ENCODE results near the gene TMPRSS3.

- TF ChIP-seq HNF4G (IDR thresholded peaks at IDR 0.05; ENCODE audit: borderline replicate concordance, low read depth, low read length) (no peak), HNF4G (CRISPR knock-in tag; IDR thresholded peaks at IDR 0.05; ENCODE audit: borderline replicate concordance, low read depth) (no peak), ZNF616 (CRISPR knock-in tag; IDR thresholded peaks at IDR 0.05; ENCODE audit: low read depth) (no peak), TEAD2 (CRISPR knock-in tag; IDR thresholded peaks at IDR 0.05) (no peak), ZNF766 (CRISPR knock-in tag; IDR thresholded peaks at IDR 0.05; ENCODE audit: borderline replicate concordance) (no peak), EHMT2 (IDR thresholded peaks at IDR 0.05; ENCODE audit: borderline replicate concordance, low read depth, low read length) (no peak), ZKSCAN1 (IDR thresholded peaks at IDR 0.05; ENCODE audit: low read length) (no peak)
- TF ChIP-seq, protein P1, sequence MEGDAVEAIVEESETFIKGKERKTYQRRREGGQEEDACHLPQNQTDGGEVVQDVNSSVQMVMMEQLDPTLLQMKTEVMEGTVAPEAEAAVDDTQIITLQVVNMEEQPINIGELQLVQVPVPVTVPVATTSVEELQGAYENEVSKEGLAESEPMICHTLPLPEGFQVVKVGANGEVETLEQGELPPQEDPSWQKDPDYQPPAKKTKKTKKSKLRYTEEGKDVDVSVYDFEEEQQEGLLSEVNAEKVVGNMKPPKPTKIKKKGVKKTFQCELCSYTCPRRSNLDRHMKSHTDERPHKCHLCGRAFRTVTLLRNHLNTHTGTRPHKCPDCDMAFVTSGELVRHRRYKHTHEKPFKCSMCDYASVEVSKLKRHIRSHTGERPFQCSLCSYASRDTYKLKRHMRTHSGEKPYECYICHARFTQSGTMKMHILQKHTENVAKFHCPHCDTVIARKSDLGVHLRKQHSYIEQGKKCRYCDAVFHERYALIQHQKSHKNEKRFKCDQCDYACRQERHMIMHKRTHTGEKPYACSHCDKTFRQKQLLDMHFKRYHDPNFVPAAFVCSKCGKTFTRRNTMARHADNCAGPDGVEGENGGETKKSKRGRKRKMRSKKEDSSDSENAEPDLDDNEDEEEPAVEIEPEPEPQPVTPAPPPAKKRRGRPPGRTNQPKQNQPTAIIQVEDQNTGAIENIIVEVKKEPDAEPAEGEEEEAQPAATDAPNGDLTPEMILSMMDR (CRISPR knock-in tag; IDR thresholded peaks at IDR 0.05), result no peak
These were observed 19.9 kb downstream of the TMPRSS3 start for GRCh38 chr21:42375966-42376337.

Data from HepG2 (cell line).